GM23338 (cell line): ENCODE results near the gene TRIM54. TPM values are rescaled to one million over a fixed set of nuclear protein-coding genes. Genes with fewer than 3 reads are reported as not detected.

Experiments
- ATAC-seq: fragments of 200-7000 bp; cut with Tn5 transposase; 3 replicates; pipeline ENCODE4 v1.9.1; 2020
- DNase-seq: peaks from one replicate; pipeline ENCODE4 v3.0.0-alpha.2; 2015; ENCODE audit warnings: low spot score
- H2AFZ ChIP-seq: fragments of 200-600 bp; sonication (generic); 2 replicates; pipeline ENCODE4 v1.8.0; 2016; ENCODE audit warnings: antibody characterized with exemption, mild to moderate bottlenecking, moderate library complexity
- H3F3A ChIP-seq: fragments of 200-600 bp; sonication (generic); replicated peaks from 2 replicates; pipeline ENCODE4 v1.8.0; 2017; ENCODE audit warnings: antibody characterized with exemption, mixed run types, low read depth
- H3K27ac ChIP-seq: fragments of 200-600 bp; sonication (generic); 2 replicates; pipeline ENCODE4 v1.6.1; 2016; ENCODE audit warnings: low read depth
- H3K27me3 ChIP-seq: fragments of 200-600 bp; sonication (generic); 2 replicates; pipeline ENCODE4 v1.8.0; 2016; ENCODE audit warnings: mild to moderate bottlenecking, mixed run types, moderate library complexity; ENCODE audit not compliant: insufficient read depth
- H3K36me3 ChIP-seq: fragments of 200-600 bp; sonication (generic); 2 replicates; pipeline ENCODE4 v1.8.0; 2016; ENCODE audit warnings: mild to moderate bottlenecking; ENCODE audit not compliant: insufficient read depth
- H3K4me1 ChIP-seq: fragments of 200-600 bp; sonication (generic); 2 replicates; pipeline ENCODE4 v1.8.0; 2016; ENCODE audit warnings: mild to moderate bottlenecking, moderate library complexity; ENCODE audit not compliant: insufficient read depth
- H3K4me2 ChIP-seq: fragments of 200-600 bp; sonication (generic); 2 replicates; pipeline ENCODE4 v1.7.1; 2017; ENCODE audit warnings: mixed run types
- H3K4me3 ChIP-seq: fragments of 200-600 bp; sonication (generic); 2 replicates; pipeline ENCODE4 v1.6.1; 2016; ENCODE audit warnings: mixed run types
- H3K79me2 ChIP-seq: fragments of 200-600 bp; sonication (generic); replicated peaks from 2 replicates; pipeline ENCODE4 v1.8.0; 2017; ENCODE audit warnings: mild to moderate bottlenecking; ENCODE audit not compliant: insufficient read depth
- H3K9me2 ChIP-seq: fragments of 200-600 bp; sonication (generic); 2 replicates; pipeline ENCODE4 v1.8.0; 2017; ENCODE audit not compliant: insufficient read depth
- H4K20me1 ChIP-seq: fragments of 200-600 bp; sonication (generic); replicated peaks from 2 replicates; pipeline ENCODE4 v1.8.0; 2017; ENCODE audit warnings: mild to moderate bottlenecking; ENCODE audit not compliant: insufficient read depth
- H3K27ac Mint-ChIP-seq: 2 replicates; pipeline ENCODE4 v1.8.0; 2020; ENCODE audit warnings: inconsistent platforms, mild to moderate bottlenecking, moderate library complexity, mixed read lengths
- H3K27me3 Mint-ChIP-seq: 3 replicates; pipeline ENCODE4 v1.8.0; 2022; ENCODE audit warnings: low read depth, mild to moderate bottlenecking, moderate library complexity, mixed read lengths, inconsistent platforms; ENCODE audit not compliant: insufficient read depth, poor library complexity
- H3K36me3 Mint-ChIP-seq: 3 replicates; pipeline ENCODE4 v1.8.0; 2021; ENCODE audit warnings: low read depth, mild to moderate bottlenecking, inconsistent platforms, moderate library complexity, mixed read lengths
- H3K4me1 Mint-ChIP-seq: 3 replicates; pipeline ENCODE4 v1.8.0; 2020; ENCODE audit warnings: mild to moderate bottlenecking, inconsistent platforms, mixed read lengths
- H3K4me3 Mint-ChIP-seq: 3 replicates; pipeline ENCODE4 v1.8.0; 2021; ENCODE audit warnings: moderate library complexity, mild to moderate bottlenecking, inconsistent platforms, mixed read lengths
- H3K9me3 Mint-ChIP-seq: 3 replicates; pipeline ENCODE4 v1.8.0; 2020; ENCODE audit warnings: moderate library complexity, mild to moderate bottlenecking, inconsistent platforms, mixed read lengths
- JUNB ChIP-seq: IDR thresholded peaks from one replicate; pipeline ENCODE4 v1.6.1; 2016; ENCODE audit warnings: antibody characterized with exemption; ENCODE audit not compliant: unreplicated experiment
- POLR2AphosphoS5 ChIP-seq: IDR thresholded peaks from 2 replicates; pipeline ENCODE4 v1.6.1; 2016; ENCODE audit warnings: antibody characterized with exemption, low read depth
- STAT1 ChIP-seq: IDR thresholded peaks from one replicate; pipeline ENCODE4 v1.6.1; 2016; ENCODE audit warnings: antibody characterized with exemption; ENCODE audit not compliant: unreplicated experiment
- polyA plus RNA-seq: library from polyadenylated mRNA; unstranded; fragments of >200 nt; fragmentation: Nextera tagmentation; extraction: Ambion mirVana; gene quantifications from 2 replicates; pipeline ENCODE4 v1.2.1, GENCODE V29; 2016
- total RNA-seq: library from RNA; depleted of rRNA; stranded (reverse); fragments of >200 nt; shearing (Covaris generic); gene quantifications from 2 replicates; pipeline ENCODE4 v1.2.3, GENCODE V29; 2014
- TF ChIP-seq, protein P1 (sequence below): fragments of 250-450 bp; sonication (Bioruptor Pico); IDR thresholded peaks from 2 replicates; pipeline ENCODE4 v1.5.0; 2020; ENCODE audit warnings: mild to moderate bottlenecking, moderate library complexity
- TF ChIP-seq, protein P2 (sequence below), 2 experiments: fragments of 200-600 bp in 1 of 2; sonication (generic) in 1 of 2; conservative IDR thresholded peaks; 2 replicates each; pipeline versions ENCODE4 v1.5.1 to v1.6.1; 2016 to 2017; ENCODE audit warnings: antibody characterized with exemption in 2 of 2, low read depth in 2 of 2, mild to moderate bottlenecking in 2 of 2, moderate library complexity in 1 of 2
- TF ChIP-seq, protein P3 (sequence below): IDR thresholded peaks from one replicate; pipeline ENCODE4 v1.6.1; 2018; ENCODE audit warnings: antibody characterized with exemption; ENCODE audit not compliant: unreplicated experiment

Gene TRIM54
- total and polyA plus RNA-seq, 2 experiments from 2014 or later, result 1.6 to 3.3 TPM

DNA sequence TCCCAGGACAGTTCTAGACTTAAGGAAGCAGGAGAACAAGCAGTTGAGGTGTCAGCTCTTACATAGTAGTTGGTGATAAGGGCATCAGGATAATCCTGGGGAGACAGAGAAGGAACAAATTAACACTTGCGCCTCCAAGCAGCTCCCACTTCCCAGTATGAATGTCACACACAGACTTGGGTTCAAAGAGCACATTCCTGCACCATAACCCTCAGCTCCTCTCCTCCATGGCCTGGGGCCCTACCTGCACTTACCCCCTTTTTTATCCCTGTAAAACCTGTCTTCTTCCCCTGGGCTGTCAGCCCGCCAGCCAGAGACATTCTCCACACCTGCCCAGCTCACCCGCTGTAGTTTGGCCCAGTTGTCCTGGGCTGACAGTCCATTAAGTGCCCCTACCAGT lies 29.9 kb downstream of the TRIM54 start:
- Mint-ChIP-seq H3K27ac (no peak overlapping the region), H3K4me1 (peaks cover 17% of the 10 kb centered on the region; the same call in 2 of the 3 replicates), H3K36me3 (peaks cover 5% of the 10 kb centered on the region; the same call in 1 of the 3 replicates), H3K27me3 (peaks cover 25% of the 10 kb centered on the region), H3K4me3 (no peak overlapping the region), H3K9me3 (no peaks in the 10 kb centered on the region)
- no peaks in the 10 kb centered on the region for H3K79me2 ChIP-seq
- H3K4me2 ChIP-seq, result no peak overlapping the region
- peaks cover 7% of the 10 kb centered on the region; the same call in 1 of the 2 replicates for H4K20me1 ChIP-seq
- H3K27me3 ChIP-seq, result peaks cover 28% of the 10 kb centered on the region
- no peak overlapping the region for H3K27ac ChIP-seq
- no peaks in the 10 kb centered on the region for H3K9me2 ChIP-seq
- H3K36me3 ChIP-seq, result no peaks in the 10 kb centered on the region
- 0 out of 2 replicates have a peak, but pooled peaks cover 6% of the 10 kb centered on the region for H3F3A ChIP-seq
- H3K4me1 ChIP-seq, result peaks cover 13% of the 10 kb centered on the region
- ATAC-seq (no peak), DNase-seq (no peak)
- H3K4me3 ChIP-seq, result no peak overlapping the region
- TF ChIP-seq, protein P1, sequence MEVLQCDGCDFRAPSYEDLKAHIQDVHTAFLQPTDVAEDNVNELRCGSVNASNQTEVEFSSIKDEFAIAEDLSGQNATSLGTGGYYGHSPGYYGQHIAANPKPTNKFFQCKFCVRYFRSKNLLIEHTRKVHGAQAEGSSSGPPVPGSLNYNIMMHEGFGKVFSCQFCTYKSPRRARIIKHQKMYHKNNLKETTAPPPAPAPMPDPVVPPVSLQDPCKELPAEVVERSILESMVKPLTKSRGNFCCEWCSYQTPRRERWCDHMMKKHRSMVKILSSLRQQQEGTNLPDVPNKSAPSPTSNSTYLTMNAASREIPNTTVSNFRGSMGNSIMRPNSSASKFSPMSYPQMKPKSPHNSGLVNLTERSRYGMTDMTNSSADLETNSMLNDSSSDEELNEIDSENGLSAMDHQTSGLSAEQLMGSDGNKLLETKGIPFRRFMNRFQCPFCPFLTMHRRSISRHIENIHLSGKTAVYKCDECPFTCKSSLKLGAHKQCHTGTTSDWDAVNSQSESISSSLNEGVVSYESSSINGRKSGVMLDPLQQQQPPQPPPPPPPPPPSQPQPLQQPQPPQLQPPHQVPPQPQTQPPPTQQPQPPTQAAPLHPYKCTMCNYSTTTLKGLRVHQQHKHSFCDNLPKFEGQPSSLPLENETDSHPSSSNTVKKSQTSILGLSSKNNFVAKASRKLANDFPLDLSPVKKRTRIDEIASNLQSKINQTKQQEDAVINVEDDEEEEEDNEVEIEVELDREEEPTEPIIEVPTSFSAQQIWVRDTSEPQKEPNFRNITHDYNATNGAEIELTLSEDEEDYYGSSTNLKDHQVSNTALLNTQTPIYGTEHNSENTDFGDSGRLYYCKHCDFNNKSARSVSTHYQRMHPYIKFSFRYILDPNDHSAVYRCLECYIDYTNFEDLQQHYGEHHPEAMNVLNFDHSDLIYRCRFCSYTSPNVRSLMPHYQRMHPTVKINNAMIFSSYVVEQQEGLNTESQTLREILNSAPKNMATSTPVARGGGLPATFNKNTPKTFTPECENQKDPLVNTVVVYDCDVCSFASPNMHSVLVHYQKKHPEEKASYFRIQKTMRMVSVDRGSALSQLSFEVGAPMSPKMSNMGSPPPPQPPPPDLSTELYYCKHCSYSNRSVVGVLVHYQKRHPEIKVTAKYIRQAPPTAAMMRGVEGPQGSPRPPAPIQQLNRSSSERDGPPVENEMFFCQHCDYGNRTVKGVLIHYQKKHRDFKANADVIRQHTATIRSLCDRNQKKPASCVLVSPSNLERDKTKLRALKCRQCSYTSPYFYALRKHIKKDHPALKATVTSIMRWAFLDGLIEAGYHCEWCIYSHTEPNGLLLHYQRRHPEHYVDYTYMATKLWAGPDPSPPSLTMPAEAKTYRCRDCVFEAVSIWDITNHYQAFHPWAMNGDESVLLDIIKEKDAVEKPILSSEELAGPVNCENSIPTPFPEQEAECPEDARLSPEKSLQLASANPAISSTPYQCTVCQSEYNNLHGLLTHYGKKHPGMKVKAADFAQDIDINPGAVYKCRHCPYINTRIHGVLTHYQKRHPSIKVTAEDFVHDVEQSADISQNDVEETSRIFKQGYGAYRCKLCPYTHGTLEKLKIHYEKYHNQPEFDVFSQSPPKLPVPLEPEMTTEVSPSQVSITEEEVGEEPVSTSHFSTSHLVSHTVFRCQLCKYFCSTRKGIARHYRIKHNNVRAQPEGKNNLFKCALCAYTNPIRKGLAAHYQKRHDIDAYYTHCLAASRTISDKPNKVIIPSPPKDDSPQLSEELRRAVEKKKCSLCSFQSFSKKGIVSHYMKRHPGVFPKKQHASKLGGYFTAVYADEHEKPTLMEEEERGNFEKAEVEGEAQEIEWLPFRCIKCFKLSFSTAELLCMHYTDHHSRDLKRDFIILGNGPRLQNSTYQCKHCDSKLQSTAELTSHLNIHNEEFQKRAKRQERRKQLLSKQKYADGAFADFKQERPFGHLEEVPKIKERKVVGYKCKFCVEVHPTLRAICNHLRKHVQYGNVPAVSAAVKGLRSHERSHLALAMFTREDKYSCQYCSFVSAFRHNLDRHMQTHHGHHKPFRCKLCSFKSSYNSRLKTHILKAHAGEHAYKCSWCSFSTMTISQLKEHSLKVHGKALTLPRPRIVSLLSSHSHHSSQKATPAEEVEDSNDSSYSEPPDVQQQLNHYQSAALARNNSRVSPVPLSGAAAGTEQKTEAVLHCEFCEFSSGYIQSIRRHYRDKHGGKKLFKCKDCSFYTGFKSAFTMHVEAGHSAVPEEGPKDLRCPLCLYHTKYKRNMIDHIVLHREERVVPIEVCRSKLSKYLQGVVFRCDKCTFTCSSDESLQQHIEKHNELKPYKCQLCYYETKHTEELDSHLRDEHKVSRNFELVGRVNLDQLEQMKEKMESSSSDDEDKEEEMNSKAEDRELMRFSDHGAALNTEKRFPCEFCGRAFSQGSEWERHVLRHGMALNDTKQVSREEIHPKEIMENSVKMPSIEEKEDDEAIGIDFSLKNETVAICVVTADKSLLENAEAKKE, result no peak
- no peak for TF ChIP-seq JUNB
- no peak for TF ChIP-seq STAT1
- TF ChIP-seq POLR2AphosphoS5, result no peak
- TF ChIP-seq, protein P2, sequence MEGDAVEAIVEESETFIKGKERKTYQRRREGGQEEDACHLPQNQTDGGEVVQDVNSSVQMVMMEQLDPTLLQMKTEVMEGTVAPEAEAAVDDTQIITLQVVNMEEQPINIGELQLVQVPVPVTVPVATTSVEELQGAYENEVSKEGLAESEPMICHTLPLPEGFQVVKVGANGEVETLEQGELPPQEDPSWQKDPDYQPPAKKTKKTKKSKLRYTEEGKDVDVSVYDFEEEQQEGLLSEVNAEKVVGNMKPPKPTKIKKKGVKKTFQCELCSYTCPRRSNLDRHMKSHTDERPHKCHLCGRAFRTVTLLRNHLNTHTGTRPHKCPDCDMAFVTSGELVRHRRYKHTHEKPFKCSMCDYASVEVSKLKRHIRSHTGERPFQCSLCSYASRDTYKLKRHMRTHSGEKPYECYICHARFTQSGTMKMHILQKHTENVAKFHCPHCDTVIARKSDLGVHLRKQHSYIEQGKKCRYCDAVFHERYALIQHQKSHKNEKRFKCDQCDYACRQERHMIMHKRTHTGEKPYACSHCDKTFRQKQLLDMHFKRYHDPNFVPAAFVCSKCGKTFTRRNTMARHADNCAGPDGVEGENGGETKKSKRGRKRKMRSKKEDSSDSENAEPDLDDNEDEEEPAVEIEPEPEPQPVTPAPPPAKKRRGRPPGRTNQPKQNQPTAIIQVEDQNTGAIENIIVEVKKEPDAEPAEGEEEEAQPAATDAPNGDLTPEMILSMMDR (conservative IDR thresholded peaks at IDR 0.05; ENCODE audit: low read depth in 2 of 2), result no peak
- TF ChIP-seq, protein P3, sequence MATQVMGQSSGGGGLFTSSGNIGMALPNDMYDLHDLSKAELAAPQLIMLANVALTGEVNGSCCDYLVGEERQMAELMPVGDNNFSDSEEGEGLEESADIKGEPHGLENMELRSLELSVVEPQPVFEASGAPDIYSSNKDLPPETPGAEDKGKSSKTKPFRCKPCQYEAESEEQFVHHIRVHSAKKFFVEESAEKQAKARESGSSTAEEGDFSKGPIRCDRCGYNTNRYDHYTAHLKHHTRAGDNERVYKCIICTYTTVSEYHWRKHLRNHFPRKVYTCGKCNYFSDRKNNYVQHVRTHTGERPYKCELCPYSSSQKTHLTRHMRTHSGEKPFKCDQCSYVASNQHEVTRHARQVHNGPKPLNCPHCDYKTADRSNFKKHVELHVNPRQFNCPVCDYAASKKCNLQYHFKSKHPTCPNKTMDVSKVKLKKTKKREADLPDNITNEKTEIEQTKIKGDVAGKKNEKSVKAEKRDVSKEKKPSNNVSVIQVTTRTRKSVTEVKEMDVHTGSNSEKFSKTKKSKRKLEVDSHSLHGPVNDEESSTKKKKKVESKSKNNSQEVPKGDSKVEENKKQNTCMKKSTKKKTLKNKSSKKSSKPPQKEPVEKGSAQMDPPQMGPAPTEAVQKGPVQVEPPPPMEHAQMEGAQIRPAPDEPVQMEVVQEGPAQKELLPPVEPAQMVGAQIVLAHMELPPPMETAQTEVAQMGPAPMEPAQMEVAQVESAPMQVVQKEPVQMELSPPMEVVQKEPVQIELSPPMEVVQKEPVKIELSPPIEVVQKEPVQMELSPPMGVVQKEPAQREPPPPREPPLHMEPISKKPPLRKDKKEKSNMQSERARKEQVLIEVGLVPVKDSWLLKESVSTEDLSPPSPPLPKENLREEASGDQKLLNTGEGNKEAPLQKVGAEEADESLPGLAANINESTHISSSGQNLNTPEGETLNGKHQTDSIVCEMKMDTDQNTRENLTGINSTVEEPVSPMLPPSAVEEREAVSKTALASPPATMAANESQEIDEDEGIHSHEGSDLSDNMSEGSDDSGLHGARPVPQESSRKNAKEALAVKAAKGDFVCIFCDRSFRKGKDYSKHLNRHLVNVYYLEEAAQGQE, result no peak
- H2AFZ ChIP-seq, result no peak overlapping the region
